Smooth muscle cell (in vitro differentiated cells): ENCODE measurements around the gene IDH3B. TPM values are rescaled to one million over a fixed set of nuclear protein-coding genes. Genes with fewer than 3 reads are reported as not detected.

Experiments used
- DNase-seq: peaks from one replicate; lab custom pipeline; 2025; ENCODE audit not compliant: unreplicated experiment; lab: John Stamatoyannopoulos, UW
- H2AFZ ChIP-seq: fragments of 200-600 bp; sonication (generic); 2 replicates; pipeline ENCODE4 v1.6.0; 2016; ENCODE audit warnings: antibody characterized with exemption, low read depth, mild to moderate bottlenecking
- H3F3A ChIP-seq: fragments of 200-600 bp; sonication (generic); 2 replicates; pipeline ENCODE4 v1.6.0; 2017; ENCODE audit warnings: antibody characterized with exemption, low read depth
- H3K27ac ChIP-seq: fragments of 200-600 bp; sonication (generic); 2 replicates; pipeline ENCODE4 v1.5.1; 2016; ENCODE audit warnings: low read depth, mild to moderate bottlenecking
- H3K27me3 ChIP-seq: fragments of 200-600 bp; sonication (generic); 2 replicates; pipeline ENCODE4 v1.6.1; 2016; ENCODE audit warnings: low read depth, mild to moderate bottlenecking
- H3K36me3 ChIP-seq: fragments of 200-600 bp; sonication (generic); 2 replicates; pipeline ENCODE4 v1.5.1; 2016; ENCODE audit warnings: low read depth
- H3K4me1 ChIP-seq: fragments of 200-600 bp; sonication (generic); 2 replicates; pipeline ENCODE4 v1.5.1; 2016; ENCODE audit warnings: low read depth
- H3K4me2 ChIP-seq: fragments of 200-600 bp; sonication (generic); 2 replicates; pipeline ENCODE4 v1.6.0; 2016; ENCODE audit warnings: mild to moderate bottlenecking
- H3K4me3 ChIP-seq: fragments of 200-600 bp; sonication (generic); 2 replicates; pipeline ENCODE4 v1.5.1; 2016; ENCODE audit warnings: mild to moderate bottlenecking
- H3K79me2 ChIP-seq: fragments of 200-600 bp; sonication (generic); 2 replicates; pipeline ENCODE4 v1.6.0; 2016; ENCODE audit warnings: low read depth, mild to moderate bottlenecking
- H3K9ac ChIP-seq: fragments of 200-600 bp; sonication (generic); 2 replicates; pipeline ENCODE4 v1.6.0; 2016; ENCODE audit warnings: low read depth
- H3K9me3 ChIP-seq: fragments of 200-600 bp; sonication (generic); replicated peaks from 2 replicates; pipeline ENCODE4 v1.5.1; 2016; ENCODE audit warnings: low read depth
- H4K20me1 ChIP-seq: fragments of 200-600 bp; sonication (generic); 2 replicates; pipeline ENCODE4 v1.6.0; 2016; ENCODE audit warnings: low read depth
- CTCF ChIP-seq: fragments of 200-600 bp; sonication (generic); IDR thresholded peaks from 2 replicates; pipeline ENCODE4 v1.5.1; 2017; ENCODE audit warnings: borderline replicate concordance, mild to moderate bottlenecking, antibody characterized with exemption; ENCODE audit not compliant: insufficient read depth, poor library complexity, severe bottlenecking
- WGBS: methylation state at CpG from one replicate; pipeline ENCODE4 v1.1.7; 2016; ENCODE audit warnings: low lambda C conversion rate; 5-methylcytosine and 5-hydroxymethylcytosine counted together
- polyA plus RNA-seq: library from polyadenylated mRNA; unstranded; fragments of >200 nt; fragmentation: Nextera tagmentation; extraction: Ambion mirVana; gene quantifications from 2 replicates; pipeline ENCODE4 v1.2.1, GENCODE V29; 2016
- total RNA-seq: library from RNA; depleted of rRNA; stranded (reverse); fragments of >200 nt; gene quantifications from 2 replicates; pipeline ENCODE4 v1.2.3, GENCODE V29; 2014

IDH3B gene
- total and polyA plus RNA-seq, 2 experiments from 2014 or later, result 64.2 to 89.6 TPM

DNA sequence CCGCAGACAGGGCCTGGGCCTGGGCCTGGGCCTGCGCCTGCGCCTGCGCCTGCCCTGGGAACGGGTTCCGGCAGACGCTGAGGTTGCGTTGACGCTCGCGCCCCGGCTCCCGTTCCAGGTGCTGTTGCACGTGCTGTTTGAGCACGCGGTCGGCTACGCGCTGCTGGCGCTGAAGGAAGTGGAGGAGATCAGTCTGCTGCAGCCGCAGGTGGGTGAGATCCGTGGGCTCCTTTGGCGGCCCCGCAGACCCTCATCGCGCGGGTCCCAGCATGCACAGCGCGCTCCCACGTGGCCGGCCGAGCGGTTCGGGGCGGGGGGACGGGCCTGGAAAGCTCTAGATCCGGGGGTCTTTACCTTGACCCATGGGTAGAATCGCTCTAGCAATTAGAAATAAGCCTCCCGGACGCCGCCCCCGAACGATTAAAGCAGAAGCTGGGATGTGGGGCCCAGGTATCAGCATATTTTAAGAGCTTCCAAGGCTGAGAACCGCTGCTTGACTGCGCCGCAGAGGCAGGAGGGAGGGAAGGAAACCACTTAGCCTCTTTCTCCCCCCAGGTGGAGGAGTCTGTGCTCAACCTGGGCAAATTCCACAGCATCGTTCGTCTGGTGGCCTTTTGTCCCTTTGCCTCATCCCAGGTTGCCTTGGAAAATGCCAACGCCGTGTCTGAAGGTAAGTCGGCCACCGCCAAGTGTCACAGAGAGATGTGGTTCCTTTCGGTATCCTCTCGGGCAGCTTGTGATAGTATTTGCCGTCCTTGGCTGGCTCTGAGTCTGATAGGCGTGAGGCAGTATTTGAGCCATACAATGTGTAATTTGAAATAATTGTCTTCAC is 11.1 kb downstream of the IDH3B start:
- no peak for TF ChIP-seq CTCF
- Histone ChIP-seq H3K9me3 (no peaks in the 10 kb centered on the region), H3K4me2 (peak overlapping the region; percentile 88), H3K4me3 (peak overlapping the region; percentile 93), H3K27me3 (no peaks in the 10 kb centered on the region), H3K4me1 (peaks cover 17% of the 10 kb centered on the region), H4K20me1 (peaks cover 30% of the 10 kb centered on the region), H2AFZ (peak overlapping the region; percentile 81), H3K9ac (peak overlapping the region; percentile 76), H3K36me3 (no peaks in the 10 kb centered on the region), H3F3A (peaks cover 21% of the 10 kb centered on the region), H3K27ac (peak overlapping the region; percentile 14), H3K79me2 (peaks cover 35% of the 10 kb centered on the region)
- WGBS, result under 1% methylated on average over 53 of the region's 56 CpGs
- no peak for DNase-seq

- peak within 1 kb of the TSS; percentile 93 for H3K4me3 ChIP-seq
- WGBS, result under 1% methylated on average over 80 of the region's 101 CpGs
- peaks cover 35% of the 10 kb centered on the region for H3K79me2 ChIP-seq
These were observed 12.0 kb downstream of the IDH3B start, which contains the start of gene NOP56 for GRCh38 chr20:2651772-2652723. Gene NOP56 (plus strand): TSS chr20:2652632. CDS start chr20:2652661, 29 bp downstream.

DNA sequence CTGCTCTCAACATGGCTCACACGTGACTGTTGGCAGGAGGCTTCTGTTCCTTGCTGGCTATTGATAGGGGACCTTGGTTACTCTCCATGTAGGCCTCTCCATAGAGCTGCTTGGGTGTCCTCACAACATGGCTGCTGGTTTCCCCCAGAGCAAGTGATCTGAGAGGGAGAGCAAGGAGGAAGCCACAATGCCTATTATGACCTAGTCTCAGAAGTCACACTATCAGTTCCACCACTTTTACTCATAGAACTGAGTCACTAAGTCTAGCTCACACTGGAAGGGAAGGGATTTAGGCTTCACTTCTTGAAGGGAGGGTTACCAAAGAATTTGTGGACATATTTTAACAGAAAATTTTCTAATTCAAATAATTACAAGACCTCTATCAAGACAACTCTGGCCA is 20.3 kb downstream of the IDH3B start:
- no peak for TF ChIP-seq CTCF
- Histone ChIP-seq H3K9me3 (no peaks in the 10 kb centered on the region), H2AFZ (no peak overlapping the region), H4K20me1 (no peaks in the 10 kb centered on the region), H3F3A (no peaks in the 10 kb centered on the region), H3K36me3 (no peaks in the 10 kb centered on the region), H3K4me2 (no peak overlapping the region), H3K27me3 (no peaks in the 10 kb centered on the region), H3K79me2 (no peaks in the 10 kb centered on the region), H3K4me1 (no peaks in the 10 kb centered on the region), H3K9ac (no peak overlapping the region), H3K27ac (no peak overlapping the region), H3K4me3 (no peak overlapping the region)
- no peak for DNase-seq
- 0% methylated on average over 1 of the region's 1 CpG for WGBS

More at GRCh38 chr20:2651772-2652723, 12.0 kb downstream of the IDH3B start, which contains the start of gene NOP56:
- Histone ChIP-seq H3K9me3 (no peaks in the 10 kb centered on the region), H3K4me1 (peaks cover 17% of the 10 kb centered on the region), H3K27ac (peak within 1 kb of the TSS; percentile 67), H3F3A (peaks cover 12% of the 10 kb centered on the region), H3K27me3 (no peaks in the 10 kb centered on the region), H4K20me1 (peaks cover 30% of the 10 kb centered on the region), H2AFZ (peak within 1 kb of the TSS; percentile 81), H3K36me3 (no peaks in the 10 kb centered on the region), H3K4me2 (peak within 1 kb of the TSS; percentile 88), H3K9ac (peak within 1 kb of the TSS; percentile 76)
- DNase-seq, result peak; percentile 84
- no peak for TF ChIP-seq CTCF
